ENCODE results near the gene PAFAH2.

The PAFAH2 gene

GRCh38 chr1:26044414-26044813 is 46.6 kb upstream of the PAFAH2 start:
- H3K4me3 ChIP-seq (ENCODE audit: low read depth, low read length): no peak overlapping the region
- DNase-seq (ENCODE audit: low read depth, low spot score): no peak
- in situ Hi-C loops (cut with HindIII; ENCODE audit: low sequenced_read_pairs): no loop called here
- TF ChIP-seq CTCF (IDR thresholded peaks at IDR 0.05; ENCODE audit: low read depth, low read length): no peak

- in situ Hi-C loops (cut with HindIII; ENCODE audit: low sequenced_read_pairs): no loop called here
- TF ChIP-seq CTCF (IDR thresholded peaks at IDR 0.05; ENCODE audit: low read depth, low read length): no peak
- H3K4me3 ChIP-seq (ENCODE audit: low read depth, low read length): no peak overlapping the region
- no peak for DNase-seq (ENCODE audit: low read depth, low spot score)
Measured at GRCh38 chr1:26043765-26044164, 45.9 kb upstream of the PAFAH2 start.

GRCh38 chr1:26041978-26042377 is 44.1 kb upstream of the PAFAH2 start:
- no peak for DNase-seq (ENCODE audit: low read depth, low spot score)
- H3K4me3 ChIP-seq (ENCODE audit: low read depth, low read length): no peak overlapping the region
- no peak for TF ChIP-seq CTCF (IDR thresholded peaks at IDR 0.05; ENCODE audit: low read depth, low read length)
- in situ Hi-C loops (cut with HindIII; ENCODE audit: low sequenced_read_pairs): no loop called here

GRCh38 chr1:26041401-26041800 is 43.5 kb upstream of the PAFAH2 start:
- no peak for DNase-seq (ENCODE audit: low read depth, low spot score)
- in situ Hi-C loops (cut with HindIII; ENCODE audit: low sequenced_read_pairs): no loop called here
- H3K4me3 ChIP-seq (ENCODE audit: low read depth, low read length): no peak overlapping the region
- no peak for TF ChIP-seq CTCF (IDR thresholded peaks at IDR 0.05; ENCODE audit: low read depth, low read length)

GRCh38 chr1:26038904-26039303 is 41.0 kb upstream of the PAFAH2 start:
- in situ Hi-C loops (cut with HindIII; ENCODE audit: low sequenced_read_pairs): no loop called here
- no peak for DNase-seq (ENCODE audit: low read depth, low spot score)
- TF ChIP-seq CTCF (IDR thresholded peaks at IDR 0.05; ENCODE audit: low read depth, low read length): no peak
- no peak overlapping the region for H3K4me3 ChIP-seq (ENCODE audit: low read depth, low read length)

- no peak for DNase-seq (ENCODE audit: low read depth, low spot score)
- in situ Hi-C loops (cut with HindIII; ENCODE audit: low sequenced_read_pairs): no loop called here
- no peak for TF ChIP-seq CTCF (IDR thresholded peaks at IDR 0.05; ENCODE audit: low read depth, low read length)
- no peak overlapping the region for H3K4me3 ChIP-seq (ENCODE audit: low read depth, low read length)
Measured at GRCh38 chr1:26038477-26038876, 40.6 kb upstream of the PAFAH2 start.

GRCh38 chr1:26037904-26038303 is 40.0 kb upstream of the PAFAH2 start:
- H3K4me3 ChIP-seq (ENCODE audit: low read depth, low read length): no peak overlapping the region
- in situ Hi-C loops (cut with HindIII; ENCODE audit: low sequenced_read_pairs): no loop called here

More at GRCh38 chr1:26037904-26038303, 40.0 kb upstream of the PAFAH2 start:
- no peak for TF ChIP-seq CTCF (IDR thresholded peaks at IDR 0.05; ENCODE audit: low read depth, low read length)
- DNase-seq (ENCODE audit: low read depth, low spot score): no peak

All from astrocyte of the spinal cord (primary cell).